ENCODE results near the gene CTU1.

DNA sequence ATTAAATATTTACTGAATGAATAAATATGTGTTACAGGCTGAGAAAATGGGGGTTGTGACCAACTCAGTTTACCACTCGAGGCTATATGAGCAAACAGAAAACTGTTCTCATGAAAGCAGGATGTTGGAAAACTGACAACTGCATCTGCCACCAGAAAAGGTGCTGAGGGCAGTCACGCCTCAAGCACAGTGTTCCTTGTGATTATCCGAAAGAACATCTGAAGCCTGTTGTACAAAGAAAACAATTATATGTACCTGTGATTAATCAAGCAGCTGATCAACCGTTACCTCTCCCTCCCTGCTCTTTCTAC lies 37.2 kb downstream of the CTU1 start:
- TF ChIP-seq, protein P1, sequence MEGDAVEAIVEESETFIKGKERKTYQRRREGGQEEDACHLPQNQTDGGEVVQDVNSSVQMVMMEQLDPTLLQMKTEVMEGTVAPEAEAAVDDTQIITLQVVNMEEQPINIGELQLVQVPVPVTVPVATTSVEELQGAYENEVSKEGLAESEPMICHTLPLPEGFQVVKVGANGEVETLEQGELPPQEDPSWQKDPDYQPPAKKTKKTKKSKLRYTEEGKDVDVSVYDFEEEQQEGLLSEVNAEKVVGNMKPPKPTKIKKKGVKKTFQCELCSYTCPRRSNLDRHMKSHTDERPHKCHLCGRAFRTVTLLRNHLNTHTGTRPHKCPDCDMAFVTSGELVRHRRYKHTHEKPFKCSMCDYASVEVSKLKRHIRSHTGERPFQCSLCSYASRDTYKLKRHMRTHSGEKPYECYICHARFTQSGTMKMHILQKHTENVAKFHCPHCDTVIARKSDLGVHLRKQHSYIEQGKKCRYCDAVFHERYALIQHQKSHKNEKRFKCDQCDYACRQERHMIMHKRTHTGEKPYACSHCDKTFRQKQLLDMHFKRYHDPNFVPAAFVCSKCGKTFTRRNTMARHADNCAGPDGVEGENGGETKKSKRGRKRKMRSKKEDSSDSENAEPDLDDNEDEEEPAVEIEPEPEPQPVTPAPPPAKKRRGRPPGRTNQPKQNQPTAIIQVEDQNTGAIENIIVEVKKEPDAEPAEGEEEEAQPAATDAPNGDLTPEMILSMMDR (tag by site-specific recombination; IDR thresholded peaks at IDR 0.05): no peak
- no peak for TF ChIP-seq YY1 (tag by site-specific recombination; IDR thresholded peaks at IDR 0.05)
- TF ChIP-seq MEIS1 (CRISPR knock-in tag; IDR thresholded peaks at IDR 0.05; ENCODE audit: borderline replicate concordance): no peak
